ENCODE results near the gene KRTAP5-1. TPM values are rescaled to one million over a fixed set of nuclear protein-coding genes. Genes with fewer than 3 reads are reported as not detected.
"Not testable (repeated sequence)": the region's sequence is repeated elsewhere in the genome, so short reads cannot be mapped to it uniquely, and the experiment has no call there.

The KRTAP5-1 gene
- total RNA-seq, 4 donors from 2014 or later = not detected

GRCh38 chr11:1598816-1599215 lies 13.7 kb upstream of the KRTAP5-1 start:
- Histone ChIP-seq H3K36me3 (no peaks in the 10 kb centered on the region), H3K9me3 (no peaks in the 10 kb centered on the region), H3K4me3 (no peak overlapping the region), H3K27ac (replicated peaks in 1 of 4) (no peak overlapping the region), H3K27me3 (peaks cover 0 to 37% (median 2%) of the 10 kb centered on the region in 4 donors), H3K4me1 (no peaks in the 10 kb centered on the region)
- intact Hi-C loops (cut with DNase I) = no loop called here
- no peak for TF ChIP-seq POLR2AphosphoS5 (IDR thresholded peaks at IDR 0.05)
- TF ChIP-seq EP300 (IDR thresholded peaks at IDR 0.05) = no peak
- no peak for TF ChIP-seq POLR2A (IDR thresholded peaks at IDR 0.05; ENCODE audit: low read depth)
- no peak for TF ChIP-seq CTCF (IDR thresholded peaks at IDR 0.05)
- DNase-seq (ENCODE audit: extremely low spot score) = no peak
- WGBS = 78% methylated on average over 6 of the region's 6 CpGs

- H3K9me3 ChIP-seq; intact Hi-C loops (cut with DNase I); H3K27ac ChIP-seq (replicated peaks in 1 of 4); H3K4me1 ChIP-seq; H3K4me3 ChIP-seq; H3K36me3 ChIP-seq; DNase-seq (ENCODE audit: extremely low spot score): not testable (repeated sequence)
- H3K27me3 ChIP-seq = peaks cover 0 to 39% (median 2%) of the 10 kb centered on the region in 4 donors
- 80% methylated on average over 3 of the region's 3 CpGs for WGBS
These were observed 13.3 kb upstream of the KRTAP5-1 start for GRCh38 chr11:1598406-1598805.

- no peak within 1 kb of the TSS for H3K27ac ChIP-seq (replicated peaks in 1 of 4)
- H3K36me3 ChIP-seq = no peaks in the 10 kb centered on the region
- H3K4me3 ChIP-seq = no peak within 1 kb of the TSS
- TF ChIP-seq POLR2AphosphoS5 (IDR thresholded peaks at IDR 0.05) (no peak), EP300 (IDR thresholded peaks at IDR 0.05) (no peak)
- H3K27me3 ChIP-seq = peaks cover 0 to 43% (median 2%) of the 10 kb centered on the region in 4 donors
- no peaks in the 10 kb centered on the region for H3K4me1 ChIP-seq
- no peak for DNase-seq (ENCODE audit: extremely low spot score)
- H3K9me3 ChIP-seq = no peaks in the 10 kb centered on the region
- whole genome bisulfite sequencing = 80% methylated on average over 1 of the region's 4 CpGs
- intact Hi-C loops (cut with DNase I) = no loop called here
These were observed 12.9 kb upstream of the KRTAP5-1 start, which contains the start of gene KRTAP5-2 for GRCh38 chr11:1597994-1598380. KRTAP5-2 (minus strand) TSS chr11:1598294; CDS start chr11:1598250, 44 bp downstream.

- no peaks in the 10 kb centered on the region for H3K9me3 ChIP-seq
- TF ChIP-seq EP300 (IDR thresholded peaks at IDR 0.05) (no peak), POLR2AphosphoS5 (IDR thresholded peaks at IDR 0.05) (no peak), CTCF (IDR thresholded peaks at IDR 0.05) (no peak), POLR2A (IDR thresholded peaks at IDR 0.05; ENCODE audit: low read depth) (no peak)
- no peak overlapping the region for H3K27ac ChIP-seq (replicated peaks in 1 of 4)
- H3K4me3 ChIP-seq = no peak overlapping the region
- H3K27me3 ChIP-seq = peaks cover 0 to 48% (median 2%) of the 10 kb centered on the region in 4 donors
- intact Hi-C loops (cut with DNase I) = no loop called here
- no peak for DNase-seq (ENCODE audit: extremely low spot score)
- WGBS = 92% methylated on average over 9 of the region's 10 CpGs
- no peaks in the 10 kb centered on the region for H3K4me1 ChIP-seq
- no peaks in the 10 kb centered on the region for H3K36me3 ChIP-seq
These were observed 12.4 kb upstream of the KRTAP5-1 start for GRCh38 chr11:1597331-1597993.

- H3K9me3 ChIP-seq; H3K36me3 ChIP-seq; H3K4me3 ChIP-seq; H3K4me1 ChIP-seq; intact Hi-C loops (cut with DNase I); H3K27ac ChIP-seq (replicated peaks in 1 of 4); DNase-seq (ENCODE audit: extremely low spot score): not testable (repeated sequence)
- WGBS = 71% methylated on average over 19 of the region's 19 CpGs
- H3K27me3 ChIP-seq = peaks cover 0 to 55% (median 2%) of the 10 kb centered on the region in 4 donors
These were observed 11.6 kb upstream of the KRTAP5-1 start for GRCh38 chr11:1596576-1597121.

GRCh38 chr11:1595994-1596575 lies 11.0 kb upstream of the KRTAP5-1 start:
- intact Hi-C loops (cut with DNase I); H3K27ac ChIP-seq (replicated peaks in 1 of 4); H3K36me3 ChIP-seq; DNase-seq (ENCODE audit: extremely low spot score); H3K4me1 ChIP-seq; H3K4me3 ChIP-seq; H3K9me3 ChIP-seq: not testable (repeated sequence)
- WGBS = 54% methylated on average over 11 of the region's 11 CpGs
- H3K27me3 ChIP-seq = peaks cover 0 to 56% (median 2%) of the 10 kb centered on the region in 4 donors
